ENCODE results near the gene PRRG3. TPM values are rescaled to one million over a fixed set of nuclear protein-coding genes. Genes with fewer than 3 reads are reported as not detected.

PRRG3 gene
- total RNA-seq, 1 experiment from 2014 or later = 0.76 TPM

DNA sequence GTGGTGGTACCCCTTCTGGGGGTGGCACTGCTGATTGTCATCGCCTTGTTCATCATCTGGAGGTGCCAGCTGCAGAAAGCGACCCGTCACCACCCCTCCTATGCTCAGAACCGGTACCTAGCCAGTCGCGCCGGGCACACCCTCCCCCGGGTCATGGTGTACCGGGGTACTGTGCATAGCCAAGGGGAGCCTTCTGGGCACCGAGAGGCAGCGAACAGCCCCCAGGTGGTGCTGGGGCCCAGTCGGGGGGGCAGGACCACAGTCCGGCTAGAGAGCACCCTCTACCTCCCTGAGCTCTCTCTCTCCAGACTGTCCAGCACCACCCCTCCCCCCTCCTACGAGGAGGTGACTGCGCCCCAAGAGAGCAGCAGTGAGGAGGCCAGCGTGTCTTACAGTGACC lies 5.3 kb downstream of the PRRG3 start:
- no peak overlapping the region for H3K4me3 ChIP-seq (ENCODE audit: insufficient read depth, low read depth, low read length)
- no peak for DNase-seq
- H3K27me3 ChIP-seq (ENCODE audit: control insufficient read depth, insufficient read depth, low read length) = no peaks in the 10 kb centered on the region; the same call in 1 of the 2 replicates
- no peaks in the 10 kb centered on the region for H3K36me3 ChIP-seq (replicated peaks; ENCODE audit: control insufficient read depth, insufficient read depth, low read length)

DNA sequence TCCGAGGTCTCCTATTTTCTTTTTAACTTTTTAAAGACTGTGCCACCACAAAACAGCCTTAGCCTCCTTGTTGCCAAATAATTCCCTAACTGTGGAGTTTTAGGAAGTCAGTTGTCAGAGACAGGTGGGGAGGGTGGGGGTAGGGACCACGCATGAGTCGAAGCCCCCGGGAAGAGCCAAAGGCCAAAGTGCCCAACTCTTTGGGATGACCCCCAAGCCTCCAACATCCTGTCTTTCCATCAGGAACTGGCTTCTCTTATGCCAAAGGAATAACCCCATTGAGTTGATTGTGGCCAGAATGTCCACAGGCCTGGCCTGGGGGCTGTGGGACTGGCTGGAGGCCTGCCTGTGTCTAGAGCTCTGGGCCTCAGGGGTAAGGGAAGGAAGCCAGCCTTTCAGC lies 5.8 kb downstream of the PRRG3 start:
- Histone ChIP-seq H3K27me3 (ENCODE audit: control insufficient read depth, insufficient read depth, low read length) (no peaks in the 10 kb centered on the region), H3K36me3 (replicated peaks; ENCODE audit: control insufficient read depth, insufficient read depth, low read length) (no peaks in the 10 kb centered on the region), H3K4me3 (ENCODE audit: insufficient read depth, low read depth, low read length) (no peak overlapping the region)
- DNase-seq = no peak

- no peak overlapping the region for H3K4me3 ChIP-seq (ENCODE audit: insufficient read depth, low read depth, low read length)
- no peaks in the 10 kb centered on the region for H3K36me3 ChIP-seq (replicated peaks; ENCODE audit: control insufficient read depth, insufficient read depth, low read length)
- H3K27me3 ChIP-seq (ENCODE audit: control insufficient read depth, insufficient read depth, low read length) = no peaks in the 10 kb centered on the region
- no peak for DNase-seq
Observed at GRCh38 chrX:151701531-151701930, 6.3 kb downstream of the PRRG3 start.

GRCh38 chrX:151702026-151702714 lies 6.9 kb downstream of the PRRG3 start:
- Histone ChIP-seq H3K27me3 (ENCODE audit: control insufficient read depth, insufficient read depth, low read length) (no peaks in the 10 kb centered on the region), H3K4me3 (ENCODE audit: insufficient read depth, low read depth, low read length) (no peak overlapping the region), H3K36me3 (replicated peaks; ENCODE audit: control insufficient read depth, insufficient read depth, low read length) (no peaks in the 10 kb centered on the region)
- DNase-seq = no peak

DNA sequence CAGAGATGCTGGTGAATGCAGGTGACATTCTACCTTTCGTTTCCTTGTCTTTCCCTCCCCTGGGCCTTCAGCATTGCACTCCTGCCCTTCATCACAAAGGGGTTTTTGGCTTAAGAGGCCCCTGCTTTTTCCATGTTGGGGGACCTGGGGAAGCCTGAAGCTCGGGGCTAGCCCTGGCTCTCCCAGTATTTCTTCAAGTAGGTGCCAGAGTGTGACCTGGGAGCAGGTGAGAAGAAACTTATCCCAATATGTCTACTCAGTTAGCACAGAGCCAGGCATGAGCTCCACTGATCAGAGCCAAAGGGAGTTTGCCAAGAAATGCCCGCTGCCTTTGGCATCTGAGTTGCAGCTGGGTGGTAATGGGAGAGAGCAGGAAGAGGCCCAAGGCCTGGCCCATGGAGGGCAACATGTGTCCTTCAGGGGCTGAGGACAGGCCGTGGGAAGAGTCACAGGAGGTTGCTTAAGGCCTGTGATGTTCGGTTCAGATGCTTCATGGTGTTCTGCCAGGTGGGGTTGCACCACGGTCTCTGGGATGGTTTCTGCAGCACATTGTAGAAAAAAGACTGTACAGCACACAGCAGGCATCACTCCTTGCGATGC lies 7.6 kb downstream of the PRRG3 start:
- no peak for DNase-seq
- H3K36me3 ChIP-seq (replicated peaks; ENCODE audit: control insufficient read depth, insufficient read depth, low read length) = no peaks in the 10 kb centered on the region

DNA sequence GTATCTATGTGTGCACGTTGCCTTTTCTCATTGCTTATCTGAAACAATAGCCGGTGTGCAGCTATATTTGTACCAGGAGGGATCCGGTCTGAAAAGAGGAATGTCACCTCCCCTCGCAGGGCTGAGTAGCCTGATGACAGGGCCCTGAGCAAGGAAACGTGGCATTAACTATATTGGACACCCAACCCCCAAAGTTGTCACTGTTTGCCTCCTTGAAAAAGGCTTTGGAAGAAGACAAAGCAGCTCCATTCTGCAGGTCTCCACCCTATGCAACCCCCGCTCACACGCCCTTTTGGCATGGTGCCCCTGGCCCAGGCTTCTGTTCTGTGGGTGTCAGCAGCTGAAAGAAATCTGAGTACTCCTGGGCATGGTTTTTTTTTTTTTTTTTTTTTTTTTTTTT lies 8.2 kb downstream of the PRRG3 start:
- Histone ChIP-seq H3K27me3 (ENCODE audit: control insufficient read depth, insufficient read depth, low read length) (no peaks in the 10 kb centered on the region), H3K4me3 (ENCODE audit: insufficient read depth, low read depth, low read length) (no peak overlapping the region), H3K36me3 (replicated peaks; ENCODE audit: control insufficient read depth, insufficient read depth, low read length) (no peaks in the 10 kb centered on the region)
- no peak for DNase-seq

More for the DNA sequence above, 7.6 kb downstream of the PRRG3 start:
- Histone ChIP-seq H3K4me3 (ENCODE audit: insufficient read depth, low read depth, low read length) (no peak overlapping the region), H3K27me3 (ENCODE audit: control insufficient read depth, insufficient read depth, low read length) (no peaks in the 10 kb centered on the region)

DNA sequence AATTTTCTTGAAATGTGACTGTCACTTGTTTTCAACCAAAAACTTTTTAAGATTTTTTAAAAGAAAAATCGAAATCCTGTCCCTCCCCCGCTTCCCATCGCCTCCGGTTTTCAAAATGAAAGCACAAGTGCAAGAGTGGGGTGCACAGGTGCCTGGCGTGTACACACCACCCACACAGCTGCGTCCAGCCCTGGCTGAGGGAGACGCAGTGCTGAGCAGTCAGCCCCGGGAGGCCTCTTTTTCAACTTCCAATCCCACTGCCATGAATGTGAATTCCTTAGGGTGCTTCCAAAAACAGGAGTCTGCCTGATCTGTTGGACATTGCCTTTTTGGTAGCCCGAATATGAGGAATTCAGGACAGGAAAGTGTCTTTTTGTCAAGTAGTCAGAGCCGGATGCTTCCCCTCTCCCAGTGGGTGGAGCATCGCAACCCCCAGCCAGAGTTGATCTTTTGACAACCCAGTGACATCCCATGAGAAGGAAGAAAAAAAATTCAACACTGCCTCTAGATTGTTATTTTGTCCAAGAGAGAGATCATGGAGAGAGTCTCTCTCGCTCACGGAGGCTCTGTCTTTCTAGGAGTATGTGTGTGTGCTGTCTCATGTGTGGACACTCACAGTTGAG lies 8.9 kb downstream of the PRRG3 start:
- H3K4me3 ChIP-seq (ENCODE audit: insufficient read depth, low read depth, low read length) = no peak overlapping the region
- no peaks in the 10 kb centered on the region for H3K36me3 ChIP-seq (replicated peaks; ENCODE audit: control insufficient read depth, insufficient read depth, low read length)
- H3K27me3 ChIP-seq (ENCODE audit: control insufficient read depth, insufficient read depth, low read length) = no peaks in the 10 kb centered on the region
- DNase-seq = no peak

GRCh38 chrX:151708821-151709220 lies 13.6 kb downstream of the PRRG3 start:
- DNase-seq = no peak
- no peak overlapping the region for H3K4me3 ChIP-seq (ENCODE audit: insufficient read depth, low read depth, low read length)
- H3K36me3 ChIP-seq (replicated peaks; ENCODE audit: control insufficient read depth, insufficient read depth, low read length) = no peaks in the 10 kb centered on the region
- no peaks in the 10 kb centered on the region for H3K27me3 ChIP-seq (ENCODE audit: control insufficient read depth, insufficient read depth, low read length)

- no peak overlapping the region for H3K4me3 ChIP-seq (ENCODE audit: insufficient read depth, low read depth, low read length)
- DNase-seq = no peak
Observed at GRCh38 chrX:151710457-151710856, 15.2 kb downstream of the PRRG3 start.

DNA sequence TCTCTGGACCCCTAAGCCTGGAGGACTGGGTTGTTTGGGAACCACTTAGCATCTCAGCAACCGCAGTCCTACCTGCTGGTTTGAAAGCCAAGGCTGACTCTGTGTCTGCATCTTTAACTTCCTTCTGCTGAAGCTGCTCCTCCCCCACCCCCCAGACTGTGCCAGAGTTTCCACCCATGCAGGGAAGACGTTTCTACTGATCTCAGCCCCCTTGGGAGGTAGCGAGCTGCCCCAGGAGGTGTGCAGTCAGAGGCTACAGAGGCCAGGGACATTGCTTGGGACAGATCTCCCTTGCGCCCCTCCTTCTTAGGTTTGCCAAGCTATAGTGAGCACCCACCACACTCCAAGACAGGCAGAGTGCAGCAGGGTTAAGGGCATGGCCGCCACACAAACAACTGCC lies 15.9 kb downstream of the PRRG3 start:
- no peaks in the 10 kb centered on the region for H3K27me3 ChIP-seq (ENCODE audit: control insufficient read depth, insufficient read depth, low read length)
- no peaks in the 10 kb centered on the region for H3K36me3 ChIP-seq (replicated peaks; ENCODE audit: control insufficient read depth, insufficient read depth, low read length)
- no peak overlapping the region for H3K4me3 ChIP-seq (ENCODE audit: insufficient read depth, low read depth, low read length)
- DNase-seq = no peak

More at GRCh38 chrX:151710457-151710856, 15.2 kb downstream of the PRRG3 start:
- Histone ChIP-seq H3K27me3 (ENCODE audit: control insufficient read depth, insufficient read depth, low read length) (no peaks in the 10 kb centered on the region), H3K36me3 (replicated peaks; ENCODE audit: control insufficient read depth, insufficient read depth, low read length) (no peaks in the 10 kb centered on the region)

- H3K36me3 ChIP-seq (replicated peaks; ENCODE audit: control insufficient read depth, insufficient read depth, low read length) = no peaks in the 10 kb centered on the region
- H3K4me3 ChIP-seq (ENCODE audit: insufficient read depth, low read depth, low read length) = no peak overlapping the region
- no peaks in the 10 kb centered on the region for H3K27me3 ChIP-seq (ENCODE audit: control insufficient read depth, insufficient read depth, low read length)
- DNase-seq = no peak
Observed at GRCh38 chrX:151711787-151712186, 16.5 kb downstream of the PRRG3 start.

DNA sequence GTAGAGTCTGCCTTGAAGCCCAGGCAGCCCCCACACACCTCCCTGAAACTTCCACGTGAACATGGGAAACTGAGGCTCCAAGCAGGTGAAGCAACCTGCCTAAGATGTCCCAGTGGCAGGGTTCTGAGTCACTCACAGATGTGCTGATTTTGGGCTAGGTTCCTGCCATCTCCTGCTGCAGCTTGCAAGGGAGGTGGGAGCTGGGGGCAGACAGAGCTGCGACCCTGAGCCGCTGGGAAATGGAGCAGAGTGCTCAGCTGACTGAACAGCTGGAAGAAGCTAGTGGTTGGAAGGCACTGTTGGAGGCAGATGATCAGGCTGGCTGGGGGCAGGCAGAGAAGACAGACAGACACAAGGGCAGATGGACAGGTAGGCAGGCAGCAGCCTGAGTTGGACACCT lies 17.0 kb downstream of the PRRG3 start:
- H3K27me3 ChIP-seq (ENCODE audit: control insufficient read depth, insufficient read depth, low read length) = no peaks in the 10 kb centered on the region
- no peak overlapping the region for H3K4me3 ChIP-seq (ENCODE audit: insufficient read depth, low read depth, low read length)
- no peak for DNase-seq
- H3K36me3 ChIP-seq (replicated peaks; ENCODE audit: control insufficient read depth, insufficient read depth, low read length) = no peaks in the 10 kb centered on the region

GRCh38 chrX:151713849-151714248 lies 18.6 kb downstream of the PRRG3 start:
- no peaks in the 10 kb centered on the region for H3K36me3 ChIP-seq (replicated peaks; ENCODE audit: control insufficient read depth, insufficient read depth, low read length)
- no peak overlapping the region for H3K4me3 ChIP-seq (ENCODE audit: insufficient read depth, low read depth, low read length)
- DNase-seq = peak; percentile 76
- H3K27me3 ChIP-seq (ENCODE audit: control insufficient read depth, insufficient read depth, low read length) = no peaks in the 10 kb centered on the region

GRCh38 chrX:151714362-151714761 lies 19.1 kb downstream of the PRRG3 start:
- H3K4me3 ChIP-seq (ENCODE audit: insufficient read depth, low read depth, low read length) = no peak overlapping the region
- H3K27me3 ChIP-seq (ENCODE audit: control insufficient read depth, insufficient read depth, low read length) = no peaks in the 10 kb centered on the region
- H3K36me3 ChIP-seq (replicated peaks; ENCODE audit: control insufficient read depth, insufficient read depth, low read length) = no peaks in the 10 kb centered on the region
- no peak for DNase-seq

GRCh38 chrX:151715752-151716151 lies 20.5 kb downstream of the PRRG3 start, which contains the start of gene FATE1:
Gene FATE1 (plus strand): TSS chrX:151716035. CDS start chrX:151716120, 85 bp downstream.
- H3K4me3 ChIP-seq (ENCODE audit: insufficient read depth, low read depth, low read length) = no peak within 1 kb of the TSS
- no peaks in the 10 kb centered on the region for H3K36me3 ChIP-seq (replicated peaks; ENCODE audit: control insufficient read depth, insufficient read depth, low read length)
- no peaks in the 10 kb centered on the region for H3K27me3 ChIP-seq (ENCODE audit: control insufficient read depth, insufficient read depth, low read length)
- DNase-seq = no peak
